K562 (cell line): ENCODE results near the gene SERPIND1. TPM values are rescaled to one million over a fixed set of nuclear protein-coding genes. Genes with fewer than 3 reads are reported as not detected.
A peak's percentile ranks its signal among the peaks of the same experiment; 100 is the strongest.

Source experiments
- CUX1 ChIP-seq: fragments of 200-800 bp; sonication (Bioruptor generic); IDR thresholded peaks from 2 replicates; pipeline ENCODE4 v1.6.1; 2016; ENCODE audit warnings: missing genetic modification characterization, missing compliant biosample characterization
- FOXA3 ChIP-seq, 2 experiments: fragments of 450-650 bp in 1 of 2; sonication (generic) in 1 of 2; formaldehyde crosslinking; IDR thresholded peaks in 1 of 2; conservative IDR thresholded peaks in 1 of 2; 2 replicates each; pipeline versions ENCODE4 v1.4.0 to v1.8.0; 2020 to 2022; ENCODE audit warnings: mild to moderate bottlenecking in 2 of 2, missing genetic modification reagents in 1 of 2
- MLLT1 ChIP-seq, 2 experiments: fragments of 450-650 bp; IDR thresholded peaks; 2 replicates each; pipeline ENCODE4 v1.6.1; 2016
- SNAPC5 ChIP-seq: fragments of 250-450 bp; sonication (Bioruptor Pico); IDR thresholded peaks from 2 replicates; pipeline ENCODE4 v1.8.0; 2021; ENCODE audit warnings: moderate library complexity, mild to moderate bottlenecking, inconsistent platforms
- polyA plus RNA-seq, 8 experiments: library from polyadenylated mRNA; depleted of rRNA in 4 of 8; stranded (reverse) in 5 of 8; unstranded in 3 of 8; fragments of >200 nt; fragmentation: Nextera tagmentation in 2 of 8; fragmentation: Illumina TruSeq in 1 of 8; extraction: Ambion mirVana in 2 of 8; extraction: Trizol in 1 of 8; gene quantifications; 2 replicates each; pipeline versions ENCODE4 v1.2.1 to v1.2.3, GENCODE V29; 2011 to 2014; ENCODE audit warnings: inconsistent platforms in 1 of 8, missing spikeins in 1 of 8
- total RNA-seq, 7 experiments: library from RNA; depleted of rRNA in 6 of 7; stranded (reverse); fragments of >200 nt in 6 of 7; fragmentation: Illumina TruSeq in 2 of 7; extraction: Trizol in 2 of 7; gene quantifications; 2 replicates each; pipeline versions ENCODE4 v1.2.1 to v1.2.3, GENCODE V29; 2011 to 2021; ENCODE audit warnings: low replicate concordance in 1 of 7

SERPIND1 gene
- total and polyA plus RNA-seq, 9 of the 15 experiments (the other 6 are each of a cell fraction or from before 2014, with no cell fraction given), result 0.04 to 0.11 (median 0.09) TPM; not detected in 6

GRCh38 chr22:20763630-20764470 lies 10.1 kb upstream of the SERPIND1 start (continued):
- TF ChIP-seq SNAPC5 (CRISPR knock-in tag), result peak; percentile 16; the same call in 1 of the 2 replicates
- TF ChIP-seq MLLT1 (IDR thresholded peaks at IDR 0.05), result no peak
- TF ChIP-seq CUX1 (CRISPR knock-in tag), result no peak
- peak in 1 of 2 experiments; percentile 61; a peak in 2 of 4 replicates for TF ChIP-seq FOXA3 (CRISPR knock-in tag; conservative IDR thresholded peaks at IDR 0.05 in 1 of 2, IDR thresholded peaks at IDR 0.05 in 1 of 2)
